Measurements from ENCODE around the gene SHISA9.

- no peak for TF ChIP-seq EZH2 (IDR thresholded peaks at IDR 0.05)
- no peak for TF ChIP-seq CTCF (IDR thresholded peaks at IDR 0.05)
- TF ChIP-seq EZH2phosphoT487 (IDR thresholded peaks at IDR 0.05) = no peak
These were observed 336.8 kb downstream of the SHISA9 start for GRCh38 chr16:13238182-13238581.

Data from neural progenitor cell (in vitro differentiated cells).